GM12878 (cell line): ENCODE results near the gene OTOA. TPM values are rescaled to one million over a fixed set of nuclear protein-coding genes. Genes with fewer than 3 reads are reported as not detected.
A peak's percentile ranks its signal among the peaks of the same experiment; 100 is the strongest.

ENCODE experiments used
- ATAC-seq: fragments of 200-7000 bp; cut with Tn5 transposase; 3 replicates; pipeline ENCODE4 v1.9.1; 2020; ENCODE audit warnings: mild to moderate bottlenecking, moderate library complexity
- BruUV-seq: library from RNA; stranded (reverse); fragments of 400-500 nt; replicated peaks from 2 replicates; lab custom pipeline; 2021; lab: Mats Ljungman, UMichigan
- CTCF ChIA-PET: fragments of 300-600 bp; sonication (Branson Sonifier 250); formaldehyde crosslinking; extraction: SDS; loops from one replicate; lab custom pipeline; 2021; ENCODE audit warnings: inconsistent platforms; lab: Yijun Ruan, JAX
- POLR2A ChIA-PET: fragments of 350-600 bp; formaldehyde crosslinking; extraction: SDS; loops from one replicate; lab custom pipeline; 2021; ENCODE audit warnings: inconsistent platforms; lab: Charles Lee
- RAD21 ChIA-PET: fragments of 300-600 bp; sonication (Branson Sonifier 250); formaldehyde crosslinking; loops from one replicate; lab custom pipeline; 2023; ENCODE audit warnings: antibody characterized with exemption; ENCODE audit not compliant: unreplicated experiment; lab: Charles Lee
- SMC1A ChIA-PET: fragments of 300-600 bp; sonication (Branson Sonifier 250); formaldehyde crosslinking; loops from one replicate; lab custom pipeline; 2023; ENCODE audit not compliant: unreplicated experiment, uncharacterized antibody; lab: Charles Lee
- DNase-seq: peaks from one replicate; pipeline ENCODE4 v3.0.0-alpha.2; 2011; ENCODE audit warnings: low read depth, low spot score
- FAIRE-seq: peaks from 3 replicates; lab custom pipeline; 2011; peaks lifted over from hg19 to GRCh38; lab: Jason Lieb, UNC
- H2AFZ ChIP-seq: 2 replicates; pipeline ENCODE4 v1.6.0; 2011; ENCODE audit warnings: low read depth, low read length, control low read depth; ENCODE audit not compliant: control insufficient read depth
- H3K27ac ChIP-seq: 2 replicates; pipeline ENCODE4 v1.5.1; 2011; ENCODE audit warnings: control low read depth; ENCODE audit not compliant: control insufficient read depth, insufficient read depth
- H3K27me3 ChIP-seq, 2 experiments: replicated peaks in 1 of 2; 2 replicates each; pipeline versions ENCODE4 v1.6.0 to v1.6.1; 2011; ENCODE audit warnings: low read length in 1 of 2; ENCODE audit not compliant: control insufficient read depth in 2 of 2, insufficient read depth in 2 of 2
- H3K36me3 ChIP-seq, 2 experiments: 2 replicates each; pipeline ENCODE4 v1.5.1; 2011; ENCODE audit warnings: low read length in 1 of 2; ENCODE audit not compliant: control insufficient read depth in 2 of 2, insufficient read depth in 2 of 2
- H3K4me1 ChIP-seq: 2 replicates; pipeline ENCODE4 v1.6.1; 2011; ENCODE audit warnings: mild to moderate bottlenecking, low read length, moderate library complexity, mixed read lengths; ENCODE audit not compliant: control insufficient read depth, insufficient read depth
- H3K4me2 ChIP-seq: 2 replicates; pipeline ENCODE4 v1.6.0; 2011; ENCODE audit warnings: control low read depth; ENCODE audit not compliant: control insufficient read depth, insufficient read depth
- H3K4me3 ChIP-seq: fragments of 200-600 bp; sonication (generic); 2 replicates; pipeline ENCODE4 v1.5.1; 2016
- H3K79me2 ChIP-seq: 2 replicates; pipeline ENCODE4 v1.6.0; 2011; ENCODE audit warnings: low read length; ENCODE audit not compliant: control insufficient read depth, insufficient read depth
- H3K9ac ChIP-seq: 2 replicates; pipeline ENCODE4 v1.8.0; 2011; ENCODE audit warnings: low read length, control low read depth, mixed read lengths; ENCODE audit not compliant: control insufficient read depth, insufficient read depth
- H3K9me3 ChIP-seq: replicated peaks from 3 replicates; pipeline ENCODE4 v1.5.1; 2011; ENCODE audit warnings: mild to moderate bottlenecking, low read length; ENCODE audit not compliant: control insufficient read depth, insufficient read depth
- H4K20me1 ChIP-seq: 2 replicates; pipeline ENCODE4 v1.6.0; 2011; ENCODE audit not compliant: control insufficient read depth, insufficient read depth
- CHD4 ChIP-seq: fragments of 200-600 bp; sonication (generic); IDR thresholded peaks from 2 replicates; pipeline ENCODE4 v1.6.1; 2016; ENCODE audit warnings: mild to moderate bottlenecking
- GATAD2B ChIP-seq: fragments of 450-650 bp; conservative IDR thresholded peaks from 2 replicates; pipeline ENCODE4 v1.6.1; 2017; ENCODE audit warnings: low read depth, mild to moderate bottlenecking, moderate library complexity
- HSF1 ChIP-seq: fragments of 150-350 bp; IDR thresholded peaks from 2 replicates; pipeline ENCODE4 v1.6.1; 2014; ENCODE audit warnings: mild to moderate bottlenecking, low read depth, low read length
- JUND ChIP-seq: IDR thresholded peaks from 2 replicates; pipeline ENCODE4 v1.6.1; 2012; ENCODE audit warnings: low read depth, mild to moderate bottlenecking, low read length, improper control_type of control experiment, moderate library complexity
- NFYB ChIP-seq: IDR thresholded peaks from 2 replicates; pipeline ENCODE4 v1.6.1; 2011; ENCODE audit warnings: low read depth, mild to moderate bottlenecking, low read length, improper control_type of control experiment, moderate library complexity; ENCODE audit not compliant: insufficient read depth
- PAX5 ChIP-seq: IDR thresholded peaks from 2 replicates; pipeline ENCODE4 v1.6.1; 2011; ENCODE audit warnings: low read depth, low read length, borderline replicate concordance
- SIX5 ChIP-seq: IDR thresholded peaks from 2 replicates; pipeline ENCODE4 v1.6.1; 2011; ENCODE audit warnings: mild to moderate bottlenecking, low read depth, low read length, moderate library complexity; ENCODE audit not compliant: severe bottlenecking
- WGBS: methylation state at CpG from one replicate; pipeline ENCODE4 v1.1.6; 2016; ENCODE audit warnings: low lambda C conversion rate; ENCODE audit not compliant: insufficient replicate concordance, insufficient coverage; ENCODE audit errors: missing lambda C conversion rate; 5-methylcytosine and 5-hydroxymethylcytosine counted together
- in situ Hi-C: fragments of 300-500 bp; cut with MboI; formaldehyde crosslinking; loops from 9 replicates; pipeline ENCODE4 v1.14.3; 2018; ENCODE audit warnings: mixed read lengths
- intact Hi-C: fragments of 100-400 bp; cut with micrococcal nuclease; formaldehyde crosslinking; loops from one replicate; pipeline ENCODE4 v1.14.2; 2022; ENCODE audit not compliant: unreplicated experiment
- polyA plus RNA-seq, 11 experiments: library from polyadenylated mRNA; depleted of rRNA in 4 of 11; unstranded in 6 of 11; stranded (reverse) in 5 of 11; fragments of >200 nt; fragmentation: Nextera tagmentation in 4 of 11; fragmentation: Illumina TruSeq in 1 of 11; extraction: Ambion mirVana in 4 of 11; extraction: Trizol in 1 of 11; gene quantifications; 1 replicate in 1 of 11; 2 replicates in 10 of 11; pipeline versions ENCODE4 v1.2.1 to v1.2.3, GENCODE V29; 2011 to 2016; ENCODE audit warnings: inconsistent platforms in 2 of 11, missing spikeins in 2 of 11, low read depth in 1 of 11
- total RNA-seq, 4 experiments: library from RNA; depleted of rRNA in 3 of 4; stranded (reverse); fragments of >200 nt in 3 of 4; fragmentation: Illumina TruSeq in 1 of 4; extraction: Trizol in 1 of 4; gene quantifications; 2 replicates each; pipeline versions ENCODE4 v1.2.1 to v1.2.3, GENCODE V29; 2013 to 2021

The OTOA gene
- total and polyA plus RNA-seq, 10 of the 15 experiments (the other 5 are each of a cell fraction or from before 2014, with no cell fraction given) = 0.33 to 1.5 (median 0.61) TPM

- no peaks in the 10 kb centered on the region for H3K9me3 ChIP-seq
- SMC1A ChIA-PET = interaction anchor here (1.0 to 10.1 kb wide), 7 partner anchors 9 to 47 kb away, joined by 3 to 204 read pairs (median 5); partner anchors contain the start of gene METTL9
- H3K79me2 ChIP-seq = no peaks in the 10 kb centered on the region
- in situ Hi-C loops (no loop called here), intact Hi-C loops (no loop called here)
- POLR2A ChIA-PET = interaction anchor here (1.6 kb wide), 1 partner anchor 34 kb away, joined by 4 read pairs; no protein-coding TSS in a partner anchor
- DNase-seq (no peak), FAIRE-seq (no peak), ATAC-seq (no peak)
- no peak overlapping the region for H3K9ac ChIP-seq
- H3K4me1 ChIP-seq = 0 out of 2 replicates have a peak, but pooled peaks cover 2% of the 10 kb centered on the region
- H3K27me3 ChIP-seq = no peaks in the 10 kb centered on the region
- H4K20me1 ChIP-seq = no peaks in the 10 kb centered on the region; the same call in 1 of the 2 replicates
- H2AFZ ChIP-seq = no peak overlapping the region
- TF ChIP-seq NFYB (0 out of 2 replicates have a peak, but pooled peaks have one; percentile 4), CHD4 (no peak), JUND (no peak), PAX5 (no peak), HSF1 (no peak), SIX5 (no peak), GATAD2B (no peak)
- H3K4me2 ChIP-seq = no peak overlapping the region
- CTCF ChIA-PET = interaction anchor here (0.9 to 8.1 kb wide), 9 partner anchors 20 to 77 kb away, joined by 3 to 99 read pairs (median 5); no protein-coding TSS in a partner anchor
- no peak overlapping the region for H3K27ac ChIP-seq
- H3K36me3 ChIP-seq = no peaks in the 10 kb centered on the region; a peak in 2 of 4 replicates
- RAD21 ChIA-PET = interaction anchor here (1.6 to 6.8 kb wide), 4 partner anchors 8 to 54 kb away, joined by 3 to 52 read pairs (median 16); no protein-coding TSS in a partner anchor
- 94% methylated on average over 37 of the region's 37 CpGs for WGBS
- no peak overlapping the region for H3K4me3 ChIP-seq
- BruUV-seq = no TSS peak
These were observed 26.5 kb upstream of the OTOA start for GRCh38 chr16:21637032-21637968.
